Thyroid gland (tissue), 4 donors: Measurements from ENCODE around the gene MGLL.

Source experiments
- CTCF ChIP-seq, 6 experiments: fragments of 200-600 bp in 3 of 6; fragments of 450-650 bp in 3 of 6; sonication (generic) in 3 of 6; IDR thresholded peaks; one replicate each; pipeline ENCODE4 v1.5.1; 2016 to 2019; ENCODE audit warnings: antibody characterized with exemption in 6 of 6, mild to moderate bottlenecking in 2 of 6, inconsistent platforms in 1 of 6, moderate library complexity in 1 of 6
- POLR2A ChIP-seq, 2 donors: fragments of 450-650 bp; IDR thresholded peaks; one replicate each; pipeline ENCODE4 v1.6.1; 2017; ENCODE audit warnings: antibody characterized with exemption in 2 of 2, mild to moderate bottlenecking in 2 of 2, moderate library complexity in 1 of 2

DNA sequence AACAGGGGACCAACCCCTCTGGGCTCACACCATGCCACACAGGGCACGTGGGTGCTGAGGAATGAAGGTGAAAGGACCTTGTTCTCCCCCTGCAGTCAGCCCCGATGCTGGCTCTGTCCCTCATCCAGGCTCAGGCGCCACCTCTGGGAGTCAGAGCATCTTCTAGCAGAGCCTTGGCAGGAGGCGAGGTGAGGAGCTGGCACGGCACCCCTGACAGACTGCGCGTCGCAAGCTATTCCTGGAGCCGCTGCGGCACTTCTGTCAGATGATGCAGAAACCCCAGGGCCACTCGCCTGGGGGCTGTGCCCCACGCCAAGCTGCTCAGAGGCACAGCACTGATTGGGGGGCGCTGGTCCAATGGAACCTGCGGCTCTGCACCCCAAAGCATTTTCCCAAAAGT, 62.0 kb downstream of the MGLL start:
- TF ChIP-seq CTCF (IDR thresholded peaks at IDR 0.05), result no peak
- no peak for TF ChIP-seq POLR2A (IDR thresholded peaks at IDR 0.05)
